Measurements from ENCODE around the gene KCTD1. TPM values are rescaled to one million over a fixed set of nuclear protein-coding genes. Genes with fewer than 3 reads are reported as not detected.

Gene KCTD1
- polyA plus RNA-seq, 1 of the 3 experiments (the other 2 are of a cell fraction): 12.8 TPM

GRCh38 chr18:26450989-26451682 lies 97.2 kb downstream of the KCTD1 start:
- Histone ChIP-seq H3K27ac (ENCODE audit: low read depth in 2 of 2, low read length in 1 of 2) (no peak overlapping the region), H4K20me1 (ENCODE audit: insufficient read depth) (no peaks in the 10 kb centered on the region), H3K4me2 (no peak overlapping the region), H3K4me3 (ENCODE audit: low read depth in 2 of 2, low read length in 1 of 2) (no peak overlapping the region), H3K4me1 (ENCODE audit: control insufficient read depth in 1 of 2, insufficient read depth in 2 of 2, low read depth in 1 of 2, low read length in 1 of 2) (peaks cover 0 to 19% of the 10 kb centered on the region in 2 experiments; a peak in 2 of 4 replicates), H3K79me2 (ENCODE audit: insufficient read depth) (no peaks in the 10 kb centered on the region), H3F3A (replicated peaks; ENCODE audit: insufficient read depth) (no peaks in the 10 kb centered on the region), H2AFZ (ENCODE audit: low read depth) (no peak overlapping the region), H3K9me2 (no peaks in the 10 kb centered on the region), H3K36me3 (replicated peaks in 1 of 2; ENCODE audit: control insufficient read depth in 1 of 2, insufficient read depth in 2 of 2, low read length in 1 of 2) (peaks cover 9 to 15% of the 10 kb centered on the region in 2 experiments), H3K27me3 (ENCODE audit: insufficient read depth) (no peaks in the 10 kb centered on the region), H3K9ac (no peak overlapping the region), H3K9me3 (no peaks in the 10 kb centered on the region)
- POLR2A ChIA-PET: no interaction called here
- CTCF ChIA-PET: no interaction called here
- no peak for DNase-seq
- no peak for TF ChIP-seq NRF1 (IDR thresholded peaks at IDR 0.05; ENCODE audit: low read depth, low read length)
- TF ChIP-seq JUND (IDR thresholded peaks at IDR 0.05): no peak
- TF ChIP-seq IRF3 (IDR thresholded peaks at IDR 0.05; ENCODE audit: low read depth, low read length): no peak
- TF ChIP-seq RXRA (IDR thresholded peaks at IDR 0.05; ENCODE audit: borderline replicate concordance, low read depth): no peak
- no peak for TF ChIP-seq RCOR1 (IDR thresholded peaks at IDR 0.05; ENCODE audit: low read length)
- 92% methylated on average over 8 of the region's 8 CpGs for WGBS (ENCODE audit: low lambda C conversion rate)

- H3K4me2 ChIP-seq: no peak overlapping the region
- peak overlapping the region in 1 of 2 experiments; percentile 16; a peak in 2 of 4 replicates for H3K27ac ChIP-seq (ENCODE audit: low read depth in 2 of 2, low read length in 1 of 2)
- H3K79me2 ChIP-seq (ENCODE audit: insufficient read depth): no peaks in the 10 kb centered on the region
- no peak overlapping the region for H2AFZ ChIP-seq (ENCODE audit: low read depth)
- no peaks in the 10 kb centered on the region for H4K20me1 ChIP-seq (ENCODE audit: insufficient read depth)
- CTCF ChIA-PET: interaction anchor here (1.1 to 2.7 kb wide), 4 partner anchors 20 to 99 kb away, joined by 6 to 8 read pairs (median 6); partner anchors contain the start of gene KCTD1
- TF ChIP-seq NFIC (IDR thresholded peaks at IDR 0.05; ENCODE audit: borderline replicate concordance): no peak
- TF ChIP-seq GATA2 (CRISPR knock-in tag; IDR thresholded peaks at IDR 0.05): peak; percentile 49
- peaks cover 0 to 10% of the 10 kb centered on the region in 2 experiments; a peak in 2 of 4 replicates for H3K4me1 ChIP-seq (ENCODE audit: control insufficient read depth in 1 of 2, insufficient read depth in 2 of 2, low read depth in 1 of 2, low read length in 1 of 2)
- WGBS (ENCODE audit: low lambda C conversion rate): 76% methylated on average over 8 of the region's 8 CpGs
- DNase-seq: no peak
- no peak overlapping the region for H3K9ac ChIP-seq
- H3K4me3 ChIP-seq (ENCODE audit: low read depth in 2 of 2, low read length in 1 of 2): no peak overlapping the region
- H3K27me3 ChIP-seq (ENCODE audit: insufficient read depth): no peaks in the 10 kb centered on the region
- POLR2A ChIA-PET: no interaction called here
- H3F3A ChIP-seq (replicated peaks; ENCODE audit: insufficient read depth): no peaks in the 10 kb centered on the region
- no peaks in the 10 kb centered on the region for H3K9me2 ChIP-seq
- no peaks in the 10 kb centered on the region for H3K36me3 ChIP-seq (replicated peaks in 1 of 2; ENCODE audit: control insufficient read depth in 1 of 2, insufficient read depth in 2 of 2, low read length in 1 of 2)
- H3K9me3 ChIP-seq: no peaks in the 10 kb centered on the region
These were observed 99.6 kb downstream of the KCTD1 start for GRCh38 chr18:26448714-26449159.

GRCh38 chr18:26443853-26444252 lies 104.5 kb downstream of the KCTD1 start:
- Histone ChIP-seq H3K36me3 (replicated peaks in 1 of 2; ENCODE audit: control insufficient read depth in 1 of 2, insufficient read depth in 2 of 2, low read length in 1 of 2) (no peaks in the 10 kb centered on the region), H3K4me3 (ENCODE audit: low read depth in 2 of 2, low read length in 1 of 2) (no peak overlapping the region), H3K4me1 (ENCODE audit: control insufficient read depth in 1 of 2, insufficient read depth in 2 of 2, low read depth in 1 of 2, low read length in 1 of 2) (peaks cover 0 to 6% of the 10 kb centered on the region in 2 experiments; a peak in 2 of 4 replicates), H3K9me3 (no peaks in the 10 kb centered on the region), H3K4me2 (no peak overlapping the region), H3K9me2 (no peaks in the 10 kb centered on the region), H3F3A (replicated peaks; ENCODE audit: insufficient read depth) (no peaks in the 10 kb centered on the region), H3K79me2 (ENCODE audit: insufficient read depth) (no peaks in the 10 kb centered on the region), H3K27me3 (ENCODE audit: insufficient read depth) (no peaks in the 10 kb centered on the region), H4K20me1 (ENCODE audit: insufficient read depth) (no peaks in the 10 kb centered on the region), H3K27ac (ENCODE audit: low read depth in 2 of 2, low read length in 1 of 2) (no peak overlapping the region), H2AFZ (ENCODE audit: low read depth) (no peak overlapping the region), H3K9ac (no peak overlapping the region)
- no peak for TF ChIP-seq ZBTB33 (IDR thresholded peaks at IDR 0.05; ENCODE audit: borderline replicate concordance, low read depth)
- TF ChIP-seq JUND (IDR thresholded peaks at IDR 0.05): no peak
- TF ChIP-seq RFX5 (IDR thresholded peaks at IDR 0.05; ENCODE audit: low read length): no peak
- CTCF ChIA-PET: interaction anchor here (0.7 to 1.4 kb wide), 2 partner anchors 25 to 324 kb away, joined by 3 to 4 read pairs; no protein-coding TSS in a partner anchor
- POLR2A ChIA-PET: no interaction called here
- no peak for DNase-seq
